TTC549 (cell line): ENCODE measurements around the gene CADPS2.
"Not testable (repeated sequence)": the region's sequence is repeated elsewhere in the genome, so short reads cannot be mapped to it uniquely, and the experiment has no call there.

Experiments
- FAIRE-seq: peaks from 2 replicates; lab custom pipeline; 2012; peaks lifted over from hg19 to GRCh38; lab: Jason Lieb, UNC

Gene CADPS2

GRCh38 chr7:122709930-122710646, 176.2 kb downstream of the CADPS2 start:
- no peak for FAIRE-seq

- no peak for FAIRE-seq
Measured at GRCh38 chr7:122706836-122707235, 179.4 kb downstream of the CADPS2 start.

- FAIRE-seq: no peak
Measured at GRCh38 chr7:122702872-122703510, 183.3 kb downstream of the CADPS2 start, which contains the start of gene RNF148. TSS of gene RNF148 (minus strand) at chr7:122702922. CDS start at chr7:122702750, 172 bp downstream.

GRCh38 chr7:122699017-122699416, 187.2 kb downstream of the CADPS2 start, which contains the start of gene RNF133:
TSS of gene RNF133 (minus strand) at chr7:122699117. CDS start at chr7:122698918, 199 bp downstream.
- no peak for FAIRE-seq

GRCh38 chr7:122695816-122696215, 190.4 kb downstream of the CADPS2 start:
- FAIRE-seq: no peak

GRCh38 chr7:122694697-122695096, 191.6 kb downstream of the CADPS2 start:
- FAIRE-seq: no peak

- FAIRE-seq: no peak
Measured at GRCh38 chr7:122692769-122693309, 193.4 kb downstream of the CADPS2 start.

- no peak for FAIRE-seq
Measured at GRCh38 chr7:122691569-122692235, 194.6 kb downstream of the CADPS2 start.

GRCh38 chr7:122689346-122690109, 196.7 kb downstream of the CADPS2 start:
- no peak for FAIRE-seq

GRCh38 chr7:122688400-122688998, 197.8 kb downstream of the CADPS2 start:
- FAIRE-seq: no peak

- FAIRE-seq: no peak
Measured at GRCh38 chr7:122686360-122686878, 199.8 kb downstream of the CADPS2 start.

- no peak for FAIRE-seq
Measured at GRCh38 chr7:122684504-122684903, 201.8 kb downstream of the CADPS2 start.

GRCh38 chr7:122682815-122683550, 203.3 kb downstream of the CADPS2 start:
- no peak for FAIRE-seq

- FAIRE-seq: not testable (repeated sequence)
Measured at GRCh38 chr7:122681186-122681585, 205.1 kb downstream of the CADPS2 start.

- FAIRE-seq: no peak
Measured at GRCh38 chr7:122679813-122680212, 206.4 kb downstream of the CADPS2 start.

GRCh38 chr7:122679269-122679709, 207.0 kb downstream of the CADPS2 start:
- FAIRE-seq: not testable (repeated sequence)

- FAIRE-seq: no peak
Measured at GRCh38 chr7:122677149-122677548, 209.1 kb downstream of the CADPS2 start.

- no peak for FAIRE-seq
Measured at GRCh38 chr7:122676466-122676865, 209.8 kb downstream of the CADPS2 start.

- no peak for FAIRE-seq
Measured at GRCh38 chr7:122675621-122676020, 210.6 kb downstream of the CADPS2 start.

- no peak for FAIRE-seq
Measured at GRCh38 chr7:122675011-122675410, 211.2 kb downstream of the CADPS2 start.

- no peak for FAIRE-seq
Measured at GRCh38 chr7:122674502-122674901, 211.8 kb downstream of the CADPS2 start.
